Subcutaneous adipose tissue (tissue), 4 donors: ENCODE measurements around the gene IFNA1. TPM values are rescaled to one million over a fixed set of nuclear protein-coding genes. Genes with fewer than 3 reads are reported as not detected.

ENCODE experiments used
- total RNA-seq, 4 donors: library from RNA; depleted of rRNA; stranded (reverse); fragments of >200 nt; gene quantifications; one replicate each; pipeline ENCODE4 v1.1.0, GENCODE V29; 2016
- TF ChIP-seq, protein P1 (sequence below): fragments of 450-650 bp; IDR thresholded peaks from one replicate; pipeline ENCODE4 v1.5.1; 2016; ENCODE audit warnings: low read depth, mild to moderate bottlenecking, control low read depth, antibody characterized with exemption, moderate library complexity

IFNA1 gene
- total RNA-seq, 4 donors from 2014 or later: not detected

DNA sequence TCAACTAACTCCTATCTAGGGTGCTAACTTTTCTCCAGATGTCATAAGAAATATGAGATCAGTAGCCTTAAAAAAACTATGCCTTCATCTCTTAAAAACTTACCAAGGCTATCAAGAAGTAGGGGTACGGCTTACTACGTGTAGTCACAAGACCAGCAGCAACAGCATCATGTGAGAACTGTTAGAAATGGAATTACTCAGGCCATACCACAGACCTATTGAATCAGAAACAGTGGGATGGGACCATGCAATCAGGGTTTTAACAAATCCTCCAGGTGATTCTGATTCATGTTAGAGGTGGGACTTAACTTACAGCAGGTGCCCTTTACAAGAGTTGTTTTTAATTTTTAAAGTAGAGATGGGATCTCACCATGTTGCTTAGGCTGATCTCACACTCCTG, 37.2 kb downstream of the IFNA1 start:
- TF ChIP-seq, protein P1, sequence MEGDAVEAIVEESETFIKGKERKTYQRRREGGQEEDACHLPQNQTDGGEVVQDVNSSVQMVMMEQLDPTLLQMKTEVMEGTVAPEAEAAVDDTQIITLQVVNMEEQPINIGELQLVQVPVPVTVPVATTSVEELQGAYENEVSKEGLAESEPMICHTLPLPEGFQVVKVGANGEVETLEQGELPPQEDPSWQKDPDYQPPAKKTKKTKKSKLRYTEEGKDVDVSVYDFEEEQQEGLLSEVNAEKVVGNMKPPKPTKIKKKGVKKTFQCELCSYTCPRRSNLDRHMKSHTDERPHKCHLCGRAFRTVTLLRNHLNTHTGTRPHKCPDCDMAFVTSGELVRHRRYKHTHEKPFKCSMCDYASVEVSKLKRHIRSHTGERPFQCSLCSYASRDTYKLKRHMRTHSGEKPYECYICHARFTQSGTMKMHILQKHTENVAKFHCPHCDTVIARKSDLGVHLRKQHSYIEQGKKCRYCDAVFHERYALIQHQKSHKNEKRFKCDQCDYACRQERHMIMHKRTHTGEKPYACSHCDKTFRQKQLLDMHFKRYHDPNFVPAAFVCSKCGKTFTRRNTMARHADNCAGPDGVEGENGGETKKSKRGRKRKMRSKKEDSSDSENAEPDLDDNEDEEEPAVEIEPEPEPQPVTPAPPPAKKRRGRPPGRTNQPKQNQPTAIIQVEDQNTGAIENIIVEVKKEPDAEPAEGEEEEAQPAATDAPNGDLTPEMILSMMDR: no peak

DNA sequence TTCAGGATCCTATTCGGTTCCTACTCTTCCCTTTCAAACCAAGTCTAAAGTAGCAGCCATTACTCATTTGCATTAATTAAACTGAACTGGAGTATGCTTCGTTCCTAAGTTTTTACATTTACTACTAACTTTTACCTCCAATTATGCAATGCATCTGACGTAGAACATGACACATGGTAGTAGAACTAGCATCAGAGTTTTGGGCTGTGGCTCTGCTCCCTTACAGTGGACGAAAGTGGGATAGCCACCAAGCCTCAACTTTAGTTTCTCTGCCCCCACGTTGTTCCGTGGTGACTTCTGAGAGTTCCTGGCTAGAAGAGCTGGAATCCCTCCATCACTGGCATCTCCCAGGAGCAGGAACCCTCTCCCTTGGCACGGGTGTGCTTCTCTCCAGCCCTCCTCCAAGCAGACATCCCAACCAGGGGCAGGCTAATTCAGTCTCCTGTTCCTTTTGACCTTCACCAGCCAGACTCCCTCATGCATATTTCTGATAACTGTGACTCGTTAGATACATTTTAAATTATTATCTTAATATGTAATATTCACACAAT, 39.0 kb downstream of the IFNA1 start:
- TF ChIP-seq, protein P1: no peak

DNA sequence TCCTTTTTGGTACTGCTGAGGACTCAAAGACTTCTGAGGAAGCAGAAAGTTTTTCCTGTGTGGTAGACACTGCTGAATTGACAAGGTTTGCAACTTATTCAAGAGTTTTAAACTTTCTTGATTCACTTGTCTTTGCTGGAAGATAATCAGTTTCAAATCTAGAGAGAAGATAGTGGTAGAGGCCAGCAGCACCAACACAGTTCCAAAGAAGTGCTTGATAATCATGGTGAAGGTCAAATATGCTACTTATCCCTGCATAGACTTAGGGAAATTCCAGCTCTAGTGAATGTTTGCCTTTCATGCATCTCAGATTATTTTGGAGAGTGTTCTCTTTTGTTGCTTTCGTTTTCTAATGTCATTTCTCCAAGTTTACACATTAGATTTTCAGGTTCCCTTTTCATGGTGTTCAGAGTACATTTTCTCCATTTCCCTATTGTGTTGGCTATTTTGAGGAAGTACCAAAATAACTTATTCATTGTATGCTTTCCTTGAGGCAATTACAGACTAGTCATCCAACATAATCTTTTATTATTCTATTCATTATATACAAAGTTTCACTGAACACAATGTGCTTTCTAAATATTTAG, 41.3 kb downstream of the IFNA1 start:
- TF ChIP-seq, protein P1: no peak

DNA sequence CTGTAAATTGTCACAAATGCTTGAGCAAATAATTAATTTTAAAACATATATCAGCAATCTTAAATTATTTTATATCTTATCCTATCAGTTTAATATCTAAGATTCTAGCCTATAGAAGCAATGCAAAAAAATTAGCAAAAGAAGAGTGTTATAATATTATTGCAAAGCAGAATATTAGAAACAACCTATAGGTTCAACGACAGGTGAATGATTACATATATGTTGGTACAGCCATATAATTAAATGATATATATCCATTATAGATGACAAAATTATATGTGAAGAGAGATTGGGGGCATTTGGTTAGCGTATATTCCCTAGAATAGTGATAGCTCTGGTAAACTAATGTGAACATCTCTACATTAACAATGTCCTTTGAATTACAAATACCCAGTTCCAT, 42.0 kb downstream of the IFNA1 start, which contains the start of gene IFNE:
TSS of gene IFNE (minus strand) at position 101 of the 400 bp plus-strand sequence. CDS start 619 bp downstream, outside the sequence.
- TF ChIP-seq, protein P1: no peak

Other genes with a start within 250 kb of the IFNA1 start
- gene IFNA7, start 238.2 kb upstream of the IFNA1 start, total RNA-seq: not detected
- gene IFNA10, start 233.3 kb upstream of the IFNA1 start, total RNA-seq: not detected
- not detected for gene IFNA16, start 223.1 kb upstream of the IFNA1 start, total RNA-seq
- gene IFNA17, start 212.2 kb upstream of the IFNA1 start, total RNA-seq: not detected
- not detected for gene IFNA14, start 200.4 kb upstream of the IFNA1 start, total RNA-seq
- gene IFNA5, start 135.1 kb upstream of the IFNA1 start, total RNA-seq: under 1 TPM in 1 of 4 donors, not detected in 3; 0.51 TPM
- gene KLHL9, start 105.0 kb upstream of the IFNA1 start, total RNA-seq: 10 to 100 TPM; 18.6 to 28.4 (median 26.5) TPM
- gene IFNA6, start 89.6 kb upstream of the IFNA1 start, total RNA-seq: not detected
- not detected for gene IFNA13, start 72.4 kb upstream of the IFNA1 start, total RNA-seq
- gene IFNA2, start 55.0 kb upstream of the IFNA1 start, total RNA-seq: not detected
- gene IFNA8, start 31.3 kb upstream of the IFNA1 start, total RNA-seq: not detected
- not detected for gene IFNE, start 41.9 kb downstream of the IFNA1 start, total RNA-seq